H1 (cell line): ENCODE data around the gene PRRT2. TPM values are rescaled to one million over a fixed set of nuclear protein-coding genes. Genes with fewer than 3 reads are reported as not detected.

Experiments used
- CTCF ChIA-PET: fragments of 300-600 bp; sonication (Branson Sonifier 250); formaldehyde crosslinking; loops from one replicate; lab custom pipeline; 2021; ENCODE audit not compliant: partially characterized antibody; lab: Charles Lee
- POLR2A ChIA-PET: fragments of 300-600 bp; sonication (Branson Sonifier 250); formaldehyde crosslinking; loops from one replicate; lab custom pipeline; 2021; ENCODE audit warnings: inconsistent platforms; ENCODE audit not compliant: partially characterized antibody; lab: Charles Lee
- DNase-seq, 2 experiments: peaks; one replicate each; pipeline versions ENCODE4 v3.0.0 to v3.0.0-alpha.2; 2010 to 2022; ENCODE audit warnings: low spot score in 2 of 2, low read depth in 1 of 2, mixed read lengths in 1 of 2
- FAIRE-seq: peaks from 2 replicates; lab custom pipeline; 2011; peaks lifted over from hg19 to GRCh38; lab: Jason Lieb, UNC
- H2AFZ ChIP-seq: 2 replicates; pipeline ENCODE4 v1.8.1; 2012; ENCODE audit warnings: low read length, inconsistent platforms
- H2AK5ac ChIP-seq: 2 replicates; pipeline ENCODE4 v1.6.1; 2013; ENCODE audit warnings: low read depth, low read length
- H2BK120ac ChIP-seq: replicated peaks from 2 replicates; pipeline ENCODE3; 2013; ENCODE audit warnings: low read depth, low read length, inconsistent platforms
- H2BK12ac ChIP-seq: 2 replicates; pipeline ENCODE4 v1.6.1; 2013; ENCODE audit warnings: low read depth, low read length
- H2BK15ac ChIP-seq: 2 replicates; pipeline ENCODE4 v1.6.1; 2013; ENCODE audit warnings: low read length
- H2BK20ac ChIP-seq: 2 replicates; pipeline ENCODE4 v1.6.1; 2013; ENCODE audit warnings: low read length
- H2BK5ac ChIP-seq: 2 replicates; pipeline ENCODE4 v1.6.1; 2013; ENCODE audit warnings: low read depth, low read length
- H3K14ac ChIP-seq: 2 replicates; pipeline ENCODE4 v1.6.1; 2013; ENCODE audit warnings: inconsistent platforms; ENCODE audit not compliant: insufficient read length
- H3K18ac ChIP-seq: 2 replicates; pipeline ENCODE4 v1.6.1; 2013; ENCODE audit warnings: low read length; ENCODE audit errors: extremely low read depth
- H3K23ac ChIP-seq: 2 replicates; pipeline ENCODE4 v1.6.1; 2013; ENCODE audit warnings: inconsistent platforms; ENCODE audit not compliant: insufficient read length
- H3K23me2 ChIP-seq: 2 replicates; pipeline ENCODE4 v1.6.1; 2013; ENCODE audit warnings: low read depth, low read length
- H3K27ac ChIP-seq: 2 replicates; pipeline ENCODE4 v1.6.1; 2011; ENCODE audit warnings: low read depth, low read length, inconsistent platforms
- H3K27me3 ChIP-seq, 4 experiments: replicated peaks in 1 of 4; 1 replicate in 1 of 4; 2 replicates in 3 of 4; pipeline versions ENCODE4 v1.6.1 to v1.8.1; 2011 to 2013; ENCODE audit warnings: low read length in 3 of 4, mild to moderate bottlenecking in 3 of 4, inconsistent platforms in 2 of 4, mixed read lengths in 2 of 4, moderate library complexity in 1 of 4; ENCODE audit not compliant: control insufficient read depth in 3 of 4, insufficient read depth in 3 of 4; ENCODE audit errors: extremely low read depth in 1 of 4
- H3K36me3 ChIP-seq, 4 experiments: 2 replicates each; pipeline versions ENCODE4 v1.6.1 to v1.8.1; 2011 to 2013; ENCODE audit warnings: mild to moderate bottlenecking in 4 of 4, low read length in 3 of 4, moderate library complexity in 2 of 4, control low read depth in 1 of 4, inconsistent platforms in 1 of 4; ENCODE audit not compliant: insufficient read depth in 4 of 4, control insufficient read depth in 2 of 4
- H3K4ac ChIP-seq: replicated peaks from 2 replicates; pipeline ENCODE3; 2013; ENCODE audit warnings: low read length, low read depth, mixed read lengths, inconsistent platforms; ENCODE audit not compliant: insufficient read length
- H3K4me1 ChIP-seq, 4 experiments: replicated peaks in 1 of 4; 1 replicate in 1 of 4; 2 replicates in 3 of 4; pipeline versions ENCODE4 v1.6.1 to v1.8.1; 2011 to 2013; ENCODE audit warnings: low read length in 3 of 4, inconsistent platforms in 2 of 4, mixed read lengths in 1 of 4; ENCODE audit not compliant: insufficient read depth in 4 of 4, control insufficient read depth in 3 of 4
- H3K4me2 ChIP-seq, 2 experiments: 2 replicates each; pipeline versions ENCODE4 v1.6.1 to v1.8.1; 2011 to 2013; ENCODE audit warnings: low read depth in 2 of 2, low read length in 2 of 2, control low read depth in 1 of 2, inconsistent platforms in 1 of 2, mild to moderate bottlenecking in 1 of 2; ENCODE audit not compliant: insufficient read depth in 1 of 2
- H3K4me3 ChIP-seq, 4 experiments: fragments of 200-600, 300-600 bp in 1 of 4; sonication (generic), shearing (Covaris generic), sonication (Bioruptor Twin) in 1 of 4; 2 replicates each; pipeline versions ENCODE4 v1.5.1 to v1.8.1; 2011 to 2016; ENCODE audit warnings: low read length in 4 of 4, low read depth in 3 of 4, control low read depth in 2 of 4, inconsistent platforms in 2 of 4, mild to moderate bottlenecking in 2 of 4, mixed read lengths in 1 of 4, moderate library complexity in 1 of 4; ENCODE audit not compliant: insufficient read depth in 2 of 4; ENCODE audit errors: extremely low read depth in 1 of 4
- H3K56ac ChIP-seq: replicated peaks from 2 replicates; pipeline ENCODE3; 2013; ENCODE audit warnings: low read depth, mild to moderate bottlenecking, mixed read lengths, low read length, inconsistent platforms; ENCODE audit not compliant: insufficient read length
- H3K79me1 ChIP-seq: 2 replicates; pipeline ENCODE4 v1.6.1; 2013; ENCODE audit warnings: low read depth, low read length, control low read depth
- H3K79me2 ChIP-seq, 2 experiments: 2 replicates each; pipeline versions ENCODE4 v1.6.1 to v1.8.1; 2012 to 2013; ENCODE audit warnings: low read length in 2 of 2, mild to moderate bottlenecking in 2 of 2, inconsistent platforms in 1 of 2; ENCODE audit not compliant: insufficient read depth in 2 of 2, control insufficient read depth in 1 of 2
- H3K9ac ChIP-seq, 4 experiments: replicated peaks in 1 of 4; 1 replicate in 1 of 4; 2 replicates in 3 of 4; pipeline versions ENCODE4 v1.6.1 to v1.8.1; 2011 to 2013; ENCODE audit warnings: low read depth in 3 of 4, low read length in 3 of 4, control low read depth in 2 of 4, mild to moderate bottlenecking in 2 of 4, moderate library complexity in 2 of 4, inconsistent platforms in 1 of 4; ENCODE audit errors: extremely low read depth in 1 of 4
- H3K9me3 ChIP-seq, 2 experiments: 2 replicates each; pipeline versions ENCODE4 v1.6.1 to v1.8.1; 2012 to 2013; ENCODE audit warnings: mild to moderate bottlenecking in 2 of 2, moderate library complexity in 2 of 2, control low read depth in 1 of 2, inconsistent platforms in 1 of 2, low read depth in 1 of 2, low read length in 1 of 2, mixed read lengths in 1 of 2; ENCODE audit not compliant: insufficient read depth in 2 of 2
- H4K20me1 ChIP-seq, 2 experiments: replicated peaks in 1 of 2; 2 replicates each; pipeline versions ENCODE3 to v1.8.1; 2011 to 2013; ENCODE audit warnings: inconsistent platforms in 2 of 2, low read length in 2 of 2, mild to moderate bottlenecking in 1 of 2; ENCODE audit not compliant: insufficient read depth in 2 of 2, control insufficient read depth in 1 of 2
- H4K5ac ChIP-seq: 2 replicates; pipeline ENCODE4 v1.6.1; 2013; ENCODE audit warnings: low read length, low read depth, mixed read lengths, inconsistent platforms; ENCODE audit not compliant: insufficient read length
- H4K8ac ChIP-seq: 2 replicates; pipeline ENCODE4 v1.8.0; 2013; ENCODE audit warnings: mild to moderate bottlenecking, moderate library complexity, low read length, inconsistent platforms; ENCODE audit not compliant: insufficient read depth; ENCODE audit errors: extremely low read depth
- H4K91ac ChIP-seq: replicated peaks from 2 replicates; pipeline ENCODE3; 2013; ENCODE audit warnings: low read length, mixed read lengths, inconsistent platforms; ENCODE audit not compliant: insufficient read length
- ASH2L ChIP-seq: fragments of 200-600, 300-600 bp; sonication (generic); IDR thresholded peaks from one replicate; pipeline ENCODE4 v1.7.1; 2017; ENCODE audit warnings: low read length
- BACH1 ChIP-seq: IDR thresholded peaks from 2 replicates; pipeline ENCODE4 v1.6.1; 2012; ENCODE audit warnings: low read length, improper control_type of control experiment
- CBX8 ChIP-seq: fragments of 300-800, 300-1000 bp; sonication (generic); IDR thresholded peaks from 2 replicates; pipeline ENCODE4 v1.7.1; 2016; ENCODE audit warnings: low read depth, low read length, borderline replicate concordance
- E2F6 ChIP-seq: IDR thresholded peaks from 2 replicates; pipeline ENCODE4 v1.6.1; 2012; ENCODE audit warnings: inconsistent platforms
- EP300 ChIP-seq, 2 experiments: IDR thresholded peaks; 1 replicate in 1 of 2; 2 replicates in 1 of 2; pipeline ENCODE4 v1.6.1; 2011 to 2012; ENCODE audit warnings: low read depth in 2 of 2, low read length in 2 of 2, mild to moderate bottlenecking in 2 of 2, borderline replicate concordance in 1 of 2, inconsistent platforms in 1 of 2, moderate library complexity in 1 of 2
- POLR2AphosphoS5 ChIP-seq: IDR thresholded peaks from 2 replicates; pipeline ENCODE4 v1.6.1; 2011; ENCODE audit warnings: low read depth, low read length
- SAP30 ChIP-seq: fragments of 300-600 bp; sonication (generic); IDR thresholded peaks from 2 replicates; pipeline ENCODE4 v1.7.1; 2012; ENCODE audit warnings: low read length, moderate library complexity, mild to moderate bottlenecking, inconsistent platforms; ENCODE audit not compliant: insufficient read depth, insufficient replicate concordance
- SIX5 ChIP-seq: IDR thresholded peaks from 2 replicates; pipeline ENCODE4 v1.6.1; 2011; ENCODE audit warnings: mild to moderate bottlenecking, low read depth, low read length
- SRF ChIP-seq: IDR thresholded peaks from 2 replicates; pipeline ENCODE4 v1.6.1; 2011; ENCODE audit warnings: mild to moderate bottlenecking, low read depth, low read length, moderate library complexity
- TAF1 ChIP-seq: IDR thresholded peaks from 2 replicates; pipeline ENCODE4 v1.6.1; 2011; ENCODE audit warnings: mild to moderate bottlenecking, low read depth, low read length
- TCF12 ChIP-seq: IDR thresholded peaks from 2 replicates; pipeline ENCODE4 v1.6.1; 2011; ENCODE audit warnings: low read depth, mild to moderate bottlenecking, low read length
- TEAD4 ChIP-seq: IDR thresholded peaks from 2 replicates; pipeline ENCODE4 v1.6.1; 2012; ENCODE audit warnings: low read depth, low read length, inconsistent platforms, mixed read lengths
- WGBS, 2 experiments: shearing (Covaris generic) in 1 of 2; methylation state at CpG; one replicate each; pipeline versions ENCODE4 v1.1.6 to v1.1.7; 2013 to 2015; ENCODE audit warnings: low lambda C conversion rate in 2 of 2, mixed read lengths in 2 of 2, inconsistent platforms in 1 of 2, low coverage in 1 of 2, missing lambda C conversion rate in 1 of 2; ENCODE audit not compliant: insufficient replicate concordance in 2 of 2, insufficient coverage in 1 of 2, insufficient read length in 1 of 2; ENCODE audit errors: extremely low coverage in 1 of 2, missing lambda C conversion rate in 1 of 2; 5-methylcytosine and 5-hydroxymethylcytosine counted together
- polyA plus RNA-seq, 7 experiments: library from polyadenylated mRNA; depleted of rRNA in 3 of 7; stranded (reverse) in 5 of 7; unstranded in 2 of 7; fragments of >200 nt in 5 of 7; fragments of 200-250 nt in 2 of 7; gene quantifications; 1 replicate in 5 of 7; 2 replicates in 1 of 7; 4 replicates in 1 of 7; pipeline versions ENCODE4 v1.2.1 to v1.2.3, GENCODE V29; 2011 to 2013; ENCODE audit warnings: missing spikeins in 2 of 7, mixed read lengths in 2 of 7
- total RNA-seq: library from RNA; stranded (reverse); fragmentation: NEBNext Ultra II Directional; extraction: Animal tissue kit (Norgen Biotek cat#: 25700); gene quantifications from 2 replicates; pipeline ENCODE4 v1.2.1, GENCODE V29; 2021

Gene PRRT2
- total and polyA plus RNA-seq, 2 of the 8 experiments (the other 6 are each of a cell fraction or from before 2014, with no cell fraction given), result 12.8 to 32.6 TPM

DNA sequence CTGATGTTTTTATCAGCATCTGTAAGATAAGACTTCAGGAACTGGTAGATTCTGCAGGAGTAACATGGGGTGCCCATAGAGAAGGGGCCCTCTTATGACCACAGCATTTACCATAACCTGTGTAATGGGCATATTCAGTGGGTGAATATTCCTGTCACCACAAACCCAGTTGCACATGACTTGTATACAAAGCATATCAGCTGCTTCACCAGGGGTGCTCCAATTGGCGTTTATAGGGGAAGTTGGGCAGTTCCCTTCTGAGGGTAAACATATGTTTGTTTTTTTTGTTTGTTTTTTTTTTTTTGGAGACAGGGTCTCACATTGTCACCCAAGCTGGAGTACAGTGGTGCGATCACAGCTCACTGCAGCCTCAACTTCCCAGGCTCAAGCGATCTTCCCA, 45.4 kb upstream of the PRRT2 start:
- Histone ChIP-seq H3K56ac (no peak overlapping the region), H3K4me3 (no peak overlapping the region), H3K14ac (no peak overlapping the region), H3K36me3 (no peaks in the 10 kb centered on the region), H2AFZ (no peak overlapping the region), H4K91ac (no peak overlapping the region), H3K23me2 (no peaks in the 10 kb centered on the region), H3K9me3 (no peaks in the 10 kb centered on the region), H3K18ac (no peak overlapping the region), H3K27me3 (no peaks in the 10 kb centered on the region), H2BK120ac (no peak overlapping the region), H4K8ac (no peak overlapping the region), H3K79me1 (no peaks in the 10 kb centered on the region), H4K5ac (no peak overlapping the region), H2BK12ac (no peak overlapping the region), H3K23ac (no peak overlapping the region), H4K20me1 (no peaks in the 10 kb centered on the region), H2BK15ac (no peak overlapping the region), H2BK5ac (no peak overlapping the region), H3K27ac (no peak overlapping the region), H3K4me1 (no peaks in the 10 kb centered on the region), H3K4ac (no peak overlapping the region), H3K4me2 (no peak overlapping the region), H3K9ac (no peak overlapping the region), H2AK5ac (no peak overlapping the region), H3K79me2 (no peaks in the 10 kb centered on the region), H2BK20ac (no peak overlapping the region)
- 97% methylated on average over 3 of the region's 3 CpGs; no CpG with 5 or more reads in 1 of the 2 experiments for WGBS, 2 experiments
- CTCF ChIA-PET, result interaction anchor here (0.8 to 4.8 kb wide), 3 partner anchors 23 to 60 kb away, joined by 3 to 17 read pairs (median 3); partner anchors contain the start of gene KIF22
- POLR2A ChIA-PET, result interaction anchor here (0.6 to 1.5 kb wide), 5 partner anchors 10 to 57 kb away, joined by 3 to 5 read pairs (median 3); partner anchors contain the start of gene ZG16
- DNase-seq (no peak), FAIRE-seq (no peak)
- TF ChIP-seq SRF (no peak), EP300 (IDR thresholded peaks at IDR 0.05; ENCODE audit: borderline replicate concordance in 1 of 2, low read depth in 2 of 2, low read length in 2 of 2) (no peak), SIX5 (no peak), CBX8 (no peak), POLR2AphosphoS5 (no peak), TEAD4 (no peak), SAP30 (no peak), TAF1 (no peak), ASH2L (no peak), BACH1 (no peak), E2F6 (no peak), TCF12 (no peak)
